Stimulated activated CD8-positive, alpha-beta memory T cell treated with anti-CD3 and anti-CD28 coated beads, Interleukin-4, amount 100 ng/mL, for 24 hours (primary cell): ENCODE results near the gene PPCDC.

Source experiments
- DNase-seq: peaks from one replicate; pipeline ENCODE4 v3.0.0-alpha.2; 2020; ENCODE audit warnings: low read depth

Gene PPCDC

GRCh38 chr15:75044258-75044878 lies 21.0 kb downstream of the PPCDC start:
- DNase-seq = no peak

- DNase-seq = no peak
Measured at GRCh38 chr15:75045332-75046015, 22.1 kb downstream of the PPCDC start.

GRCh38 chr15:75048394-75048793 lies 25.0 kb downstream of the PPCDC start:
- DNase-seq = no peak

DNA sequence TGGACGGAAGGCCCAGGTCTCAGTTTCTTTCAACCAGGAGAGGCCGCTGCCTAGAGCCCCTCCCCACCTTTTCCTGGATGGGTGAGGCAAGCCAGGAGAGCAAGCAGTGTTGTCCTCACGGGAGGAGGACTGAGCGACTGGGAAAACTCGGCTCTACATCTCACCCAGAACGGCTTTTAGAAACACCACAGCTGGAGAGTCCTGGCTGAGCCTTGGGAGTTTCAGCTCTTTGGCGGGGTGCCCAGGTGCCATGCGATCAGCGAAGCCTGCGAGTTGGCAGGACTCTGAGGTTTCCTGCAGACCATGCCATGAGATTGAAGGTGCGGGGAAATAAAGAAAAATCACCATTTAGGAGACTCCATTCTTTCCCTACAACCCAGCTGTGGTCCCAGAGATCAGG lies 26.0 kb downstream of the PPCDC start:
- DNase-seq = no peak

DNA sequence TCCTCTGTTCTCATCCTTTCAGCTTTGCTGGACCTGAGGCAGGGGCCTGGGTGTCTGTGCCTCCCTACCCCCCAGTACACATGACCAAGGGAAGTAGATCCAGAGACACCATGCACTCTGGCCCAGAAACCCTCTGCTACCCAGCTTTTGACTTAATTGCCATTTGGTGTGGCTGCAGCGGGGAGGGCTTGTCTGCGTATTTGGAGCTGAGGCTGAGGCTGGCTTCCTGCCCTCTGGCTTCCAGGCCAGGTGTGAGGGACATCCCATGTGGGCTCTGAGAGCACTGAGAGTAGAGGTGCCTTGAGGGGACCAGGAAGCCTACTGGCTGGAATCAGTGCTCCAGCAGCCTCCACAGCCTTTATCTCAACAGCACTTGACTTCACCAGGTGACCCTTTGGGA lies 26.9 kb downstream of the PPCDC start:
- DNase-seq = no peak

DNA sequence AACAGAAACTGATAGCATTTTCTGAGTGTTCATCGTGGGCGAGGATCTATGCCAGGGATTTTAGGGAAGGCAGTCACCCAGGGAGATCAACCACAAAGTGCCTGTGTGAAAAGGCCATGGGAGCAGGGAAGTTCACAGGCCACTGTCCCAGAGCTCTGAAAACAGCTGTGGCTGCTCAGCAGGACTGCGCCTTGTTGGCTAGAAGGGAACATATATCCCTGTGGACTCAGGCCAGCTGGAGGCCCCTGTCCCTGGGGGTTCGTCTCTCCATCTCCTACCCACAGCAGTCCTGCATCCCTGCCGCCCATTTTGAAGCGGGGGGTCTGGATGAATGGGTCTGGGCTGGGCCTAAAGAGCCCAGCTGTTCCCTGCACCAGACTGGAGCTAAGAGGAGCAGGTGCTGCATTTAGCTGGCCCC lies 27.8 kb downstream of the PPCDC start:
- DNase-seq = no peak

DNA sequence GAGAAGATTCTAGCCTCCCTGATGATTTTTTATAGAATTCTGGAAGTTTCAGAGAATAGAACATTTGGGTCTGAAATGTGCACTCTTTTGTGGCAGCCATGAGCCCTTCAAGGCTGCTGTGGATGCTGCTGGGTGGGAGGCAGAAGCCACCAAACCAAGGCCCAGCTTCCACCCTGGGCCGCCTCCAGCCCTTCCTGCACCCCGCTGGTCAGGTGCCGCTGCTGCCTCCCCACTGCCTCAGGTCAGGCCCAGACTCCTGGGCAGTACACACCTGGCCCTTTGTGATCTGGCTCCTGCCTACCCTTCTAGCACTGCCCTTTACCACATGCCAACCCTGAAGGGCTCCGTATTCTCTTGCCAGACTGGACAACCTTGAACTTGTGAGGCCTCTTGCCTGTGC lies 28.3 kb downstream of the PPCDC start:
- no peak for DNase-seq

- no peak for DNase-seq
Measured at GRCh38 chr15:75052972-75053747, 29.8 kb downstream of the PPCDC start.

- no peak for DNase-seq
Measured at GRCh38 chr15:75053748-75054125, 30.3 kb downstream of the PPCDC start.

- DNase-seq = no peak
Measured at GRCh38 chr15:75054172-75054897, 30.9 kb downstream of the PPCDC start.

- no peak for DNase-seq
Measured at GRCh38 chr15:75056036-75056435, 32.6 kb downstream of the PPCDC start.

GRCh38 chr15:75058127-75058905 lies 34.9 kb downstream of the PPCDC start:
- DNase-seq = no peak

DNA sequence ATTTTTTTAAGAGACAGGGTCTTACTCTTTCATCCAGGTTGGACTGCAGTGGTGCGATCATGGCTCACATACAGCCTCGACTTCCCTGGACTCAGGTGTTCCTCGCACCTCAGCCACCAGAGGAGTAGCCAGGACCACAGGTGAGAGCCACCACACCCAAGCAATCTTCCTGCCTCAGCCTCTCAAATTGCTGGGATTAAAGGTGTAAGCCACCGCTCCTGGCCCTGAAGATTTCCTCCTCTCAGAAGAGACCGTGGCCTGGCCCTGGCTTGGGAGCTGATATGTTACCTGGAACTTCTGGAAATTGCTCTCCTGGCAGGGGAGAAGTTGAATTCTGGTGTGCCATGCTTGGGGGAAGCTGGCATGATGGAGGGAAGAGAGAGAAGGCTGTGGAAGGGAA lies 36.2 kb downstream of the PPCDC start:
- no peak for DNase-seq

GRCh38 chr15:75061272-75061671 lies 37.9 kb downstream of the PPCDC start:
- no peak for DNase-seq

- DNase-seq = no peak
Measured at GRCh38 chr15:75062706-75063105, 39.3 kb downstream of the PPCDC start.

DNA sequence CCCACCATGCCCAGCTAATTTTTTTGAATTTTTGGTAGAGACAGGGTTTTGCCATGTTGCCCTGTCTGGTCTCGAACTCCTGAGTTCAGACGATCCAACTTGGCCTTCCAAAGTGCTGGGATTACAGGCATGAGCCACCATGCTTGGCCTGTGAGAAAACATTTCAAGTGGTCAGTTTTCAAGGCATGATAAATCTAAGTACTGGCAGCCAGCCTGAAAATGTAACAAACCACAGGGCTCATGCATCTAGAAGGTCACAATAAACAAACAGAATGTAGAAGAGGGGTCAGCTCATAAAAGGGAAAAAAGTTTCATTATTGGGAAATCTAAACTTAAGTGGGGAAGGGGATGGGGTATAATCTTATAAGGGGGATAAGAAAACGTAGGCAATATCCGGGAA lies 39.9 kb downstream of the PPCDC start:
- DNase-seq = no peak

GRCh38 chr15:75063889-75064288 lies 40.5 kb downstream of the PPCDC start:
- DNase-seq = no peak

GRCh38 chr15:75064846-75065245 lies 41.5 kb downstream of the PPCDC start:
- DNase-seq = no peak

DNA sequence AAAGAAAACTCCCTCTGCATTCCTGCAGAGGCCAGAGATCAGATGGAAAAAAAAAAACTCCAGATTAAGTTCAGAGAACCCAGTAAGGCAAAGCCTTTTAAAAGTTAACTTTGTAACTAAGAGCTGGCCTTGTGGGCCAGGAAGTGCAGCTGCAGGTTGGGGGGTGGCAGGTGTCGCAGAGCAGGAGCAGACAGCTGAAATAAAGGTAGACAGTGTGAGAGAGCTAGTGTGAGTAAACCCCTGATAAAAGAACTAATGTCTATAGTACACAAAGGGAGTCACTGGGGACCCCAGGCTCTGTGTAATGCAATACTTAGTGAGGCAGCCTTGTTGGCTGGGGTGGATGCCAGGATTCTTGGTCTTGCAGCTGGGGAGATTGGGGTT lies 42.1 kb downstream of the PPCDC start:
- no peak for DNase-seq

- no peak for DNase-seq
Measured at GRCh38 chr15:75065851-75066509, 42.6 kb downstream of the PPCDC start.

GRCh38 chr15:75067123-75067830 lies 43.9 kb downstream of the PPCDC start:
- DNase-seq = no peak
